ENCODE results near the gene RUNX1.
"Not testable (repeated sequence)": the region's sequence is repeated elsewhere in the genome, so short reads cannot be mapped to it uniquely, and the experiment has no call there.

Gene RUNX1

GRCh38 chr21:34967509-34968289, 81.4 kb downstream of the RUNX1 start:
- no peak for DNase-seq

DNA sequence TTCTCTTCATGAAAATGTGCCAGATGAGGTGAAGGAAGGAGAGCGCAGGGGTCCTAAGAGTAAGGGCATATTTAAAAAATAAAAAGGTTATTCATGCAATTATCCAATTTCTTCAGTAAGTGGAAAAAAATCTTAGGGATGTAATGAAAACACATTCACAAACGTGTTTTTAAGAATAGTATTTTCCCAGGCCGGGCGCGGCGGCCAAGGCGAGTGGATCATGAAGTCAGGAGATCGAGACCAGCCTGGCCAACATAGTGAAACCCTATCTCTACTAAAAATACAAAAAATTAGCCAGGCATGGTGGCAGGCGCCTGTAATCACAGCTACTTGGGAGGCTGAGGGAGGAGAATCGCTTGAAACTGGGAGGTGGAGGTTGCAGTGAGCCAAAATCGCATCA, 82.2 kb downstream of the RUNX1 start:
- not testable (repeated sequence) for DNase-seq

- no peak for DNase-seq
Observed at GRCh38 chr21:34965200-34966174, 83.6 kb downstream of the RUNX1 start.

- DNase-seq = no peak
Observed at GRCh38 chr21:34962586-34963222, 86.4 kb downstream of the RUNX1 start.

DNA sequence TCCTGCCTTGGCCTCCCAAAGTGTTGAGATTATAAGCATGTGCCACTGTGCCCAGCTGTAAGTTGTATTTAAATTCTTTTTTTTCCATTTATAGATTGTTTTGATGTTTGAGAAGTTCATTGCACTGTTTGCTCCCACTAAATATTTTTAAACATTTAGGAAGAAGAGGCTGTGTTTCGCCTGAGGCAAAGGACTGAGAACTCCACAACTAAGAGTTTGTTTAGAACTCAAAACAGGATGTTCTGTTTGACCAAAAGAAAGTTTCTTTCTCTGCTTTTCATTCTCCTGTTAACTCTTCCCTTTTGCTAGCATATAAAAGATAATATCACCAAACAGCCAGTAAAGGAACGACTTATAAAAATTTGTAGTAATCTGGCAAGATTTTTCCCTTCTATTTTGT, 87.0 kb downstream of the RUNX1 start:
- DNase-seq = no peak

- no peak for DNase-seq
Observed at GRCh38 chr21:34960687-34961086, 88.4 kb downstream of the RUNX1 start.

DNA sequence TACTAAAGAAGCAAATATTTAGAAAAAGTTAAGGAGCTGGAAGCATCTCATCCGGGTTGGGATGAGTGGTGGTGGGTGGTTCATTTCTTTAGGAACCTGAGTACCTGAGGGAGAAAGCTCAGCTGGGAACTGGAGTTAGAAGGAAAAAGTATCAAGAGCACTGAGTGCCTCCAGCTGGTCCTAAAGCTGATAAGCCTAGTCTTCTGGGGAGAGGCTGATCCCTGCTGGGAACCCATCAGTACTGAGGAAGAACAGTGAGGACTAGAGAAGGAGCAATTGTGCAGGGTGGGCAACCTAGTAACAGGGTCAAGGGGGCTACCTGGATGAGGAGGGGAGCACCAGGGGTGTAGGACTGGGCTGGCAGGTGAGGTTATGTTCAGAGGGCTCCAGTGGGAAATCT, 89.5 kb downstream of the RUNX1 start:
- no peak for DNase-seq

DNA sequence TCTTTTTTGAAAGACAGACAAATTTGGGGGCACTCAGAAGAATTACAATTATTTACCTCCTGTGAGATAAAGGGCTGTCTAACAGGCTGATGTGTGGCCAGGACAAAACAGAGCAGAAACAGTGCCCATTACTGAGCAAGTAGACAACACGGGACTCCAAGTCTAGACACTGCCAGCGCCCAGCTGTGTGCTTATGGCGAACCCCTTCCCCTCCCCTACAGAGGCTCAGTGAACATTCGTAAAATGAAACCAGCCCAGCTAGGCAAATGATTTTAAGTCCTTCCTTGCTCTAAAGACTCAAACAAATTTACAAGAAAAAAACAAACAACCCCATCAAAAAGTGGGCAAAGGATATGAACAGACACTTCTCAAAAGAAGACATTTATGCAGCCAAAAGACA, 91.1 kb downstream of the RUNX1 start:
- DNase-seq = no peak

DNA sequence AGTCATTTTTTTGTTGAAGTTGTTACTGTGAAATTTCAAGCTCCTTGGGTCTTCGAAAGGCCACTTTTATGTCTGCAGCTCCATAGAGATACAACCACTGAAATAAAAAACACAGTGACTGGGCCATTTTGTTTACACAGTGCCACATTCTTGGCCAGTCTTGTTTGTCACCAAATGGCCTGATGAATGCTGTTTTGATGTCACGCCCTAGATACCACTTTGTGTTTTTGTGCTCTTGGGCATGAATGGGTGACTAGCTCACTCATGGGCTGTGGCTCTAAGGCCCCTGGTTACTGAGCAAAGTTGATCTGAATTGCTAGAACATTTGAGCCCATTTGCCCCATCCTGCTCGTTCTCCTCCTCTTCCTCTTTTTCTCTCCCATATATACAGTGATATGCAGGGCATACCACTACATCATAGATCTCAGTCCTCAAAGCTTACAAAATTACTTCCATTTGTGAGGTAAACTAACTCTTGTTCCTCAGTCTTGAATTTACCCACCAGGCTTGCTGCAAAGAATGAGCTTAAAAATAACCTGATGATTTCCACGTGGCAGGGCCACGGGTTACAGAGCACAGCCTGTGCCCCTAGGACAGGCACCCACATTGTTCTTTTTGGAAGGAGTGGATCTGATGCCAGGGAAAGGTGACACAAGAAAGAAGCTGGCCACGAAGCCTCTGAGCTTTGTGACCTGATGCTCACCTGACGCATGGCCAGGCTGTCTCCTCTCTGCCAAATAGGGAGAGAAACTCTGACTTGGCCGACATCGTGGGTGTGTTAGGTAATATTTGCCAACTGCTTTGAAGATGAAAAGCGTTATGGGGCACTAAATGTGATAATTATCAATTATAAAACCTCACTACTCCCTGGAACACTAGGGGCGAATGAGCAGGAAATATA, 92.4 kb downstream of the RUNX1 start:
- DNase-seq = no peak

GRCh38 chr21:34953950-34954349, 95.2 kb downstream of the RUNX1 start:
- DNase-seq = no peak

DNA sequence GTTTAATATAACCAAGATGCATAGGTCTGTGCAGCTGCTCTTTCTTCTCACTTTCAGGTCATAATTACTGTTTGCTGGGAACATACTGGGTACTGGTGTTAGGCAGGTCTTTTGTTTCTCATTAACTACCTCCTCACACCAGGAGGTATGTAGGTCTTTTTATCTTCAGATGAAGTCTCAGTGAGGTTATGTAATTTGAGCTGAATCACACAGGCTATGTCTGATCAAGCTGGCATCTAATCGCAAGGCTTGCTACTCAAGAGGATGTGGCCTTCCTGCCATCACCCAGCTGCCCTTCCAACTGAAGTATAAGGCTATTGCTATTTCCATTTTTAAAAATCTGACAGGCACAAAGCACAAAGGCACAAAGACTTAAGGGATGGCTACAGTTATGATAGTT, 96.4 kb downstream of the RUNX1 start:
- DNase-seq = no peak

DNA sequence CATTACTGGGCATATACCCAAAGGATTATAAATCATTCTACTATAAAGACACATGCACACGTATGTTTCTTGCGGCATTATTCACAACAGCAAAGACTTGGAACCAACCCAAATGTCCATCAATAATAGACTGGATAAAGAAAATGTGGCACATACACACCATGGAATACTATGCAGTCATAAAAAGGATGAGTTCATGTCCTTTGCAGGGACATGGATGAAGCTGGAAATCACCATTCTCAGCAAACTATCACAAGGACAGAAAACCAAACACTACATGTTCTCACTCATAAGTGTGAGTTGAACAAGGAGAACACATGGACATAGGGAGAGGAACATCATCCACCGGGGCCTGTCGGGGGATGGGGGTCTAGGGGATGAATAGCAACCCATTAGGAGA, 97.2 kb downstream of the RUNX1 start:
- not testable (repeated sequence) for DNase-seq

GRCh38 chr21:34950980-34951379, 98.1 kb downstream of the RUNX1 start:
- no peak for DNase-seq

- DNase-seq = no peak
Observed at GRCh38 chr21:34949499-34949898, 99.6 kb downstream of the RUNX1 start.

- no peak for DNase-seq
Observed at GRCh38 chr21:34949030-34949429, 100.1 kb downstream of the RUNX1 start.

- no peak for DNase-seq
Observed at GRCh38 chr21:34948157-34948556, 100.9 kb downstream of the RUNX1 start.

DNA sequence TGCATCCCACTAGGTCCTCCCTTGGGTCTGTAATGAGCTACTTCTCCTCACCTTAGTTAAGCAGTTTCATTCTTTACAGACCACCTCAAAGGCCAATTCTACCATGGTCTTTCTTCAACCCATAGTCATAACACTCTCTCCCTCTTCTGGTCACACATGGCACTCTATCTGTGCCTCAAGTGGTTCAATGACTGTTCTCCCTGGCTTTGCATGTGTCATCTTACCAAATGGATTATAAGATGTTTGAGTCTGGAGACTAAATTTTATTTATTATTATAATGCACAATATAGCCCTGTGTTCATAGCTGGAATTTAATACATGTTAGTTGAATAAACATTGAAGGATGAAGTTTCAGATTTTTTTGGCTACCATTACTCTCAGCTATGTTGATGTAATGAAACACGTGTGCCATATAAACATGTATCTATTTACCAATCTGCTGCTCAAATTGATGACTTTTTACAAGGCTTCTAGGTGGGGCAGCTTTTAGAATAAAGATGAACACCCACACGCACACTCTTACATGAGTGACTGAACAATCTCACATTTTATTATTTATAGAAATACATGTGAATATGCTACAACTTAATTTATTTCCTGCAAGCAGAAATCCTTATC, 102.1 kb downstream of the RUNX1 start:
- DNase-seq = no peak

- DNase-seq = no peak
Observed at GRCh38 chr21:34946385-34946840, 102.7 kb downstream of the RUNX1 start.

DNA sequence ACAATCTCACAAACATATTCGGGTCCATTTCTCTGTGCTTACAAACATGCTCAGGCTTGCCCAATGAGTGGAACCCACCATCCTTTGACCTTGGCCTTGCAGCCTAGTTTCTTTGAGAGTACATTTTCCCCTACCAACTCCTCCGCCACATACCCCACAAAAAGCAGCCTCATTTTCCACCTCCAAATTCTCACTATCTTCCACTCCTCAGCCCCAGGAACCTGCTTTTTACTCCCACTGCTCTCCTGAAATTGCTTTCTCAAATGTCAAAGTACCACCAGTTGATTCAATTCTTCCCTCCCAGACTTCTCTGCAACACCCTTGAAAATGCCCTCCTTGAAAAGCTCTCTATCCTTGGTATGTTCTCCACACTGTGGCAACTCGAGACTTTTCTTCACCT, 103.8 kb downstream of the RUNX1 start:
- DNase-seq = no peak

DNA sequence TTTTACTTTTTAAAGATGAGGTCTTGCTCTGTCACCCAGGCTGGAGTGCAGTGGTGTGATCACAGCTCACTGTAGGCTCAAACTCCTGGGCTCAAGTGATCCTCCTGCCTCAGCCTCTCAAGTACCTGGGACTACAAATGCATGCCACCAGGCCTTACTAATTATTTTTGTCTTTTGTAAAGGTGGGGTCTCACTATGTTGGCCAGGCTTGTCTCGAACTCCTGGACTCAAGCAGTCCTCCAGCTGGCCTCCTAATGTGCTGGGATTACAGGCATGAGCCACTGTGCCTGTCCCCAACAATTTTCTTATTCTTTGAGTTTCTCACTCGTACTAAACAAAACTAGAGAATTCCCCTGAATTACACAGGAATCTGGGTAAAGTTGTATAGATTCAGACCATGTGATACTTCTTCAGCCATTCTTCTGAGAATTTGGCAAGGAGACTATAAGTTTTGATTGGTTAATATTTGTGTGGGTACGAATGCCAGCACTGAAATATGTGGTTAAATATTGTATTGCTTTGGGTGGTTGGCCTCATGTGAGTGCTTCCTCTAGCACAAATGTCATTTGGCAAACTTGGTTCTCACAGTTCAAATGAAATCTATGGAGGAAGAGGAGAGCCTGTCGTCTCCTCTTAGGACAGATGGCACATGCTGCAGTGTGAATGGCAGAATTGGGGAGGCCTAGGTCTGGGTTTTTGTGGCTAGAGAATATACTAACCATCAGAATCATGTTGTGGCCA, 104.9 kb downstream of the RUNX1 start:
- no peak for DNase-seq

DNA sequence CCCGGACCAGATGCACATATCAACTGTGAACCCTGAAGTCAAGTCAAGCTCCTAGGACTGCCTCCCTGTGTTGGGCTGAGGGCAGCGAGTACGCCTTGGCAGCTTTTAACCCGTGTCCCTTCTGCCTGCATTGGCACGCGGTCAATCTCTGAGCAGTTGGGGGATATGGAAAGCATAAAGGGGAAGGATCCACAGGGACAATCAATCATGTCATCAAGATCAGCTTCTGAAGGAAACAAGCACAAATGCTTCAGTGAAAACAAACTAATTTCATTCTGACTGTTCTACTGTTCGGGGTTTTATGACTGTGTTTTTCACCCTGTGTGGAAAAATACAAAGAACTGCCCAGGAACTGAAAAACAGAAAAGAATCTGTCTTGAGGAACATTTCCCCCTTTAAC, 106.2 kb downstream of the RUNX1 start:
- no peak for DNase-seq

All from activated CD4-positive, CD25-positive, alpha-beta regulatory T cell treated with anti-CD3 and anti-CD28 coated beads, Interleukin-2, amount 50 U/mL, for 72 hours (primary cell).